ENCODE results near the gene PRDM16. TPM values are rescaled to one million over a fixed set of nuclear protein-coding genes. Genes with fewer than 3 reads are reported as not detected.

The PRDM16 gene
- total and polyA plus RNA-seq, 2 of the 8 experiments (the other 6 are each of a cell fraction or from before 2014, with no cell fraction given): 0.39 to 0.43 TPM

GRCh38 chr1:3030663-3031381 is 38.2 kb upstream of the PRDM16 start:
- 91% methylated on average over 21 of the region's 22 CpGs; no CpG with 5 or more reads in 1 of the 2 experiments for WGBS, 2 experiments (ENCODE audit: extremely low coverage in 1 of 2, insufficient coverage in 1 of 2, insufficient read length in 1 of 2, insufficient replicate concordance in 2 of 2, low coverage in 1 of 2, low lambda C conversion rate in 2 of 2, missing lambda C conversion rate in 1 of 2)
- Histone ChIP-seq H3K36me3 (ENCODE audit: control insufficient read depth in 2 of 4, insufficient read depth in 4 of 4, low read length in 3 of 4) (no peaks in the 10 kb centered on the region; a peak in 2 of 8 replicates), H3K18ac (ENCODE audit: extremely low read depth, low read length) (no peak overlapping the region), H2BK20ac (ENCODE audit: low read length) (no peak overlapping the region), H2AFZ (ENCODE audit: low read length) (no peak overlapping the region), H3K79me2 (ENCODE audit: control insufficient read depth in 1 of 2, insufficient read depth in 2 of 2, low read length in 2 of 2) (no peaks in the 10 kb centered on the region), H2BK120ac (replicated peaks; ENCODE audit: low read depth, low read length) (no peak overlapping the region), H3K27ac (ENCODE audit: low read depth, low read length) (no peak overlapping the region), H2AK5ac (ENCODE audit: low read depth, low read length) (no peak overlapping the region), H4K8ac (ENCODE audit: extremely low read depth, insufficient read depth, low read length) (no peak overlapping the region), H4K20me1 (replicated peaks in 1 of 2; ENCODE audit: control insufficient read depth in 1 of 2, insufficient read depth in 2 of 2, low read length in 2 of 2) (peaks cover 0 to 3% of the 10 kb centered on the region in 2 experiments), H3K56ac (replicated peaks; ENCODE audit: insufficient read length, low read depth, low read length) (no peak overlapping the region), H3K9me3 (ENCODE audit: insufficient read depth in 2 of 2, low read depth in 1 of 2, low read length in 1 of 2) (peaks cover 69 to 97% of the 10 kb centered on the region in 2 experiments), H2BK15ac (ENCODE audit: low read length) (no peak overlapping the region), H2BK5ac (ENCODE audit: low read depth, low read length) (no peak overlapping the region), H3K27me3 (replicated peaks in 1 of 4; ENCODE audit: control insufficient read depth in 3 of 4, extremely low read depth in 1 of 4, insufficient read depth in 3 of 4, low read length in 3 of 4) (no peaks in the 10 kb centered on the region), H3K4me3 (ENCODE audit: extremely low read depth in 1 of 4, insufficient read depth in 2 of 4, low read depth in 3 of 4, low read length in 4 of 4) (no peak overlapping the region), H3K14ac (ENCODE audit: insufficient read length) (no peak overlapping the region), H3K4me2 (ENCODE audit: insufficient read depth in 1 of 2, low read depth in 2 of 2, low read length in 2 of 2) (no peak overlapping the region), H3K79me1 (ENCODE audit: low read depth, low read length) (no peaks in the 10 kb centered on the region), H4K5ac (ENCODE audit: insufficient read length, low read depth, low read length) (no peak overlapping the region), H3K23ac (ENCODE audit: insufficient read length) (no peak overlapping the region), H2BK12ac (ENCODE audit: low read depth, low read length) (no peak overlapping the region), H3K4ac (replicated peaks; ENCODE audit: insufficient read length, low read depth, low read length) (no peak overlapping the region), H3K4me1 (replicated peaks in 1 of 4; ENCODE audit: control insufficient read depth in 3 of 4, insufficient read depth in 4 of 4, low read length in 3 of 4) (no peaks in the 10 kb centered on the region), H4K91ac (replicated peaks; ENCODE audit: insufficient read length, low read length) (no peak overlapping the region), H3K23me2 (ENCODE audit: low read depth, low read length) (peaks cover 5% of the 10 kb centered on the region; the same call in 1 of the 2 replicates), H3K9ac (replicated peaks in 1 of 4; ENCODE audit: extremely low read depth in 1 of 4, low read depth in 3 of 4, low read length in 3 of 4) (no peak overlapping the region)
- no peak for FAIRE-seq
- CTCF ChIA-PET (ENCODE audit: partially characterized antibody): interaction anchor here (0.7 kb wide), 1 partner anchor 32 kb away, joined by 3 read pairs; no protein-coding TSS in a partner anchor
- POLR2A ChIA-PET (ENCODE audit: partially characterized antibody): no interaction called here
- no peak for DNase-seq (ENCODE audit: low read depth in 1 of 2, low spot score in 2 of 2)
- no peak for TF ChIP-seq CTCF (IDR thresholded peaks at IDR 0.05; ENCODE audit: control extremely low read depth in 1 of 3, insufficient read depth in 1 of 3, low read depth in 1 of 3, low read length in 3 of 3)
- no peak for TF ChIP-seq TBP (IDR thresholded peaks at IDR 0.05; ENCODE audit: low read depth, low read length)
- no peak for TF ChIP-seq RXRA (IDR thresholded peaks at IDR 0.05; ENCODE audit: insufficient read depth, low read depth, low read length)
- no peak for TF ChIP-seq HDAC6 (IDR thresholded peaks at IDR 0.05; ENCODE audit: low read depth, low read length)
- TF ChIP-seq SIRT6 (IDR thresholded peaks at IDR 0.05; ENCODE audit: low read length): no peak
- TF ChIP-seq FOSL1 (IDR thresholded peaks at IDR 0.05; ENCODE audit: insufficient read depth, low read depth, low read length): no peak
- no peak for TF ChIP-seq SP2 (IDR thresholded peaks at IDR 0.05; ENCODE audit: low read length)

Data from H1 (cell line).